Chondrocyte (in vitro differentiated cells): ENCODE measurements around the gene IKZF1. TPM values are rescaled to one million over a fixed set of nuclear protein-coding genes. Genes with fewer than 3 reads are reported as not detected.

ENCODE experiments used
- DNase-seq: peaks from one replicate; pipeline ENCODE4 v3.0.0; 2021; ENCODE audit warnings: mixed read lengths, low spot score
- H3K27ac Mint-ChIP-seq: one replicate; pipeline ENCODE4 v1.8.0; 2021; ENCODE audit warnings: mild to moderate bottlenecking, moderate library complexity, mixed read lengths; ENCODE audit not compliant: unreplicated experiment
- H3K27me3 Mint-ChIP-seq: 2 replicates; pipeline ENCODE4 v1.8.0; 2021; ENCODE audit warnings: low read depth, mixed read lengths
- H3K36me3 Mint-ChIP-seq: 2 replicates; pipeline ENCODE4 v1.8.0; 2021; ENCODE audit warnings: low read depth, mixed read lengths
- H3K4me1 Mint-ChIP-seq: 2 replicates; pipeline ENCODE4 v1.8.0; 2021; ENCODE audit warnings: low read depth, mild to moderate bottlenecking, mixed read lengths
- H3K4me3 Mint-ChIP-seq: one replicate; pipeline ENCODE4 v1.8.0; 2021; ENCODE audit warnings: mild to moderate bottlenecking, moderate library complexity, mixed read lengths; ENCODE audit not compliant: unreplicated experiment
- H3K9me3 Mint-ChIP-seq: 2 replicates; pipeline ENCODE4 v1.8.0; 2021; ENCODE audit warnings: low read depth, mixed read lengths
- CTCF ChIP-seq: fragments of 200-600 bp; sonication (generic); IDR thresholded peaks from 2 replicates; pipeline ENCODE4 v1.5.0; 2021; ENCODE audit warnings: antibody characterized with exemption, mild to moderate bottlenecking, moderate library complexity
- total RNA-seq: library from RNA; stranded (reverse); gene quantifications from 3 replicates; pipeline ENCODE4 v1.2.1, GENCODE V29; 2021

IKZF1 gene
- total RNA-seq, 1 donor from 2014 or later = not detected

- no peak for TF ChIP-seq CTCF
- no peaks in the 10 kb centered on the region for H3K9me3 Mint-ChIP-seq
- peaks cover 22% of the 10 kb centered on the region for H3K27me3 Mint-ChIP-seq
- H3K36me3 Mint-ChIP-seq = no peaks in the 10 kb centered on the region
- H3K4me3 Mint-ChIP-seq = no peak overlapping the region
- H3K4me1 Mint-ChIP-seq = no peaks in the 10 kb centered on the region
- no peak for DNase-seq
- no peak overlapping the region for H3K27ac Mint-ChIP-seq
These were observed 57.6 kb downstream of the IKZF1 start for GRCh38 chr7:50362142-50362541.

DNA sequence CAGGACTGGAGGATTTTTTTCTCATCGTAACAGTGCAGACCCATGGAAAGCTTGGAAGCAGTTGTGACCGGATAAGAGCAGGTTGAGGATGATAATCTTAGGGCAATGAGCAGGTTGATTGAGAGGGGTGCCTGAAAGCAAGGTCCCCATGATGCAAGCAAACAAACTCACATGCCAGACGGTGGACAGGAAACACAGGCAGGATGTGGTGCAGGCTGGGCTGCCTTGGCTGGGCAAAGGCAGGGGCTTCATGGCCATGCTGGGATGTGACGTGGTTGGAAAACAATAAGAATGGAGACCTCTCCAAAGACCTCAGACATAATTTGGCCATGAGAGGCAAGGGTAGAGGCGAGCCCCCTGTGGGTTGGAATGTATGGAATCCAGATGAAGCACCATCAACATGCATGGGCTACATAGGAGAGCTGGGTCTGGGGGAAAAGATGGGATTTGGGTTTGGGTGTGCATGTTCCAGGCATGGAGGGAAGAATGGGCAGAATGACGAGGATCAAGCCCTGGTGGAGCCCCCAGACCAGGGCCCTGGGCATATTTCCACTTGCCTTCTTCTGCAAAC, 58.3 kb downstream of the IKZF1 start:
- DNase-seq = no peak
- Mint-ChIP-seq H3K9me3 (no peaks in the 10 kb centered on the region), H3K4me1 (no peaks in the 10 kb centered on the region), H3K27me3 (peaks cover 20% of the 10 kb centered on the region), H3K27ac (no peak overlapping the region), H3K36me3 (no peaks in the 10 kb centered on the region), H3K4me3 (no peak overlapping the region)
- no peak for TF ChIP-seq CTCF

GRCh38 chr7:50363327-50364060, 59.0 kb downstream of the IKZF1 start:
- Mint-ChIP-seq H3K27me3 (peaks cover 16% of the 10 kb centered on the region), H3K36me3 (no peaks in the 10 kb centered on the region), H3K27ac (no peak overlapping the region), H3K9me3 (no peaks in the 10 kb centered on the region), H3K4me1 (no peaks in the 10 kb centered on the region), H3K4me3 (no peak overlapping the region)
- DNase-seq = no peak
- TF ChIP-seq CTCF = no peak

DNA sequence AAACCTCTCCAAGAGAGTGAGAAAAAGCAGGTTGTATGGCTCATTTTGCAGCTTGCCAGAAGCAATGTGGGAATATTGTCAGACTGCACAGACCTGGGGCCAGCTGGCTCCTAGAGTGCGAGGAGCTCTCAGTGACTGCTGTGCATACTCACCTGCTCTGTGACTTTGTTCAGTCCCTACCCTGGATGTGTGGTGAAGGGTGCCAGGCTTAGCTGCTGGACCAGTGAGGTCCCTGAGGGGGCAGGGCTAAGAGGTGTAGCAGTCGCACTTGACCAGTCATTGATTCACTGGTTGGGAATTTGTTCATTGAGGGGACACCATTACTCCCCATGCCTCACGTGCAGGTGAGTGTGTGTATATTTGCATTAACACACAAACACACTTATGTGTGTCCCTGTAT, 60.1 kb downstream of the IKZF1 start:
- DNase-seq = no peak
- peaks cover 17% of the 10 kb centered on the region for H3K27me3 Mint-ChIP-seq
- no peak for TF ChIP-seq CTCF
- no peak overlapping the region for H3K27ac Mint-ChIP-seq
- H3K36me3 Mint-ChIP-seq = no peaks in the 10 kb centered on the region
- H3K4me3 Mint-ChIP-seq = no peak overlapping the region
- H3K9me3 Mint-ChIP-seq = peaks cover 8% of the 10 kb centered on the region
- no peaks in the 10 kb centered on the region for H3K4me1 Mint-ChIP-seq

- TF ChIP-seq CTCF = no peak
- DNase-seq = no peak
- H3K4me1 Mint-ChIP-seq = no peaks in the 10 kb centered on the region
- H3K36me3 Mint-ChIP-seq = no peaks in the 10 kb centered on the region
- no peak overlapping the region for H3K4me3 Mint-ChIP-seq
- peaks cover 11% of the 10 kb centered on the region for H3K27me3 Mint-ChIP-seq
- H3K9me3 Mint-ChIP-seq = peaks cover 9% of the 10 kb centered on the region
- H3K27ac Mint-ChIP-seq = no peak overlapping the region
These were observed 61.8 kb downstream of the IKZF1 start for GRCh38 chr7:50366311-50366710.
